PC-3 (cell line): ENCODE results near the gene TOP2B. TPM values are rescaled to one million over a fixed set of nuclear protein-coding genes. Genes with fewer than 3 reads are reported as not detected.

Experiments used
- ATAC-seq: fragments of 200-7000 bp; cut with Tn5 transposase; 2 replicates; pipeline ENCODE4 v1.9.1; 2020; ENCODE audit warnings: mild to moderate bottlenecking, moderate library complexity
- BruUV-seq: library from RNA; stranded (reverse); fragments of 400-500 nt; replicated peaks from 2 replicates; lab custom pipeline; 2021; lab: Mats Ljungman, UMichigan
- CTCF ChIA-PET: fragments of 300-600 bp; sonication (Branson Sonifier 250); formaldehyde crosslinking; loops from one replicate; lab custom pipeline; 2022; ENCODE audit warnings: antibody characterized with exemption; lab: Charles Lee
- POLR2A ChIA-PET: fragments of 300-600 bp; sonication (Branson Sonifier 250); formaldehyde crosslinking; loops from one replicate; lab custom pipeline; 2022; ENCODE audit warnings: antibody characterized with exemption; ENCODE audit not compliant: unreplicated experiment; lab: Charles Lee
- DNase-seq: peaks from one replicate; pipeline ENCODE4 v3.0.0-alpha.2; 2015
- H2AFZ ChIP-seq: fragments of 300-600 bp; sonication (generic); 2 replicates; pipeline ENCODE4 v1.6.0; 2016; ENCODE audit warnings: antibody characterized with exemption, low read length
- H3F3A ChIP-seq: fragments of 300-600 bp; sonication (generic); one replicate; pipeline ENCODE4 v1.6.0; 2017; ENCODE audit warnings: antibody characterized with exemption, low read length, control low read depth, mild to moderate bottlenecking; ENCODE audit not compliant: unreplicated experiment
- H3K27ac ChIP-seq: fragments of 300-600 bp; sonication (generic); 2 replicates; pipeline ENCODE4 v1.5.1; 2016; ENCODE audit warnings: mild to moderate bottlenecking, low read length
- H3K27me3 ChIP-seq: fragments of 300-600 bp; sonication (generic); 2 replicates; pipeline ENCODE4 v1.6.1; 2016; ENCODE audit warnings: low read length, mixed read lengths
- H3K36me3 ChIP-seq: fragments of 300-600 bp; sonication (generic); 2 replicates; pipeline ENCODE4 v1.6.1; 2016; ENCODE audit warnings: low read depth, mixed run types, low read length, mixed read lengths
- H3K4me1 ChIP-seq: fragments of 300-600 bp; sonication (generic); 2 replicates; pipeline ENCODE4 v1.5.1; 2016; ENCODE audit warnings: low read length; ENCODE audit not compliant: insufficient read depth
- H3K4me2 ChIP-seq: fragments of 300-600 bp; sonication (generic); 2 replicates; pipeline ENCODE4 v1.6.0; 2016; ENCODE audit warnings: low read length
- H3K4me3 ChIP-seq: fragments of 300-600 bp; sonication (generic); 2 replicates; pipeline ENCODE4 v1.5.1; 2016; ENCODE audit warnings: mild to moderate bottlenecking, low read length, mixed read lengths
- H3K79me2 ChIP-seq: fragments of 300-600 bp; sonication (generic); 2 replicates; pipeline ENCODE4 v1.6.1; 2017; ENCODE audit warnings: low read length, mixed read lengths
- H3K9ac ChIP-seq: fragments of 300-600 bp; sonication (generic); 2 replicates; pipeline ENCODE4 v1.6.0; 2016; ENCODE audit warnings: mild to moderate bottlenecking, low read length
- H3K9me2 ChIP-seq: fragments of 300-600 bp; sonication (generic); replicated peaks from 2 replicates; pipeline ENCODE4 v1.6.1; 2016; ENCODE audit warnings: mixed run types, low read length, mixed read lengths
- H3K9me3 ChIP-seq: fragments of 300-600 bp; sonication (generic); 2 replicates; pipeline ENCODE4 v1.6.1; 2016; ENCODE audit warnings: low read length, mixed read lengths
- H4K20me1 ChIP-seq: fragments of 300-600 bp; sonication (generic); 2 replicates; pipeline ENCODE4 v1.6.1; 2016; ENCODE audit warnings: low read length, mixed read lengths
- CTCF ChIP-seq: fragments of 300-600 bp; sonication (generic); conservative IDR thresholded peaks from 2 replicates; pipeline ENCODE4 v1.5.1; 2017; ENCODE audit warnings: antibody characterized with exemption, low read depth, mild to moderate bottlenecking, low read length
- EZH2 ChIP-seq: fragments of 300-600 bp; sonication (generic); IDR thresholded peaks from one replicate; pipeline ENCODE4 v1.6.1; 2017; ENCODE audit warnings: antibody characterized with exemption, mild to moderate bottlenecking, low read length; ENCODE audit not compliant: unreplicated experiment
- EZH2phosphoT487 ChIP-seq: fragments of 300-600 bp; sonication (generic); IDR thresholded peaks from 2 replicates; pipeline ENCODE4 v1.6.1; 2018; ENCODE audit warnings: mild to moderate bottlenecking, antibody characterized with exemption, low read length, borderline replicate concordance
- intact Hi-C: fragments of 100-400 bp; cut with micrococcal nuclease; formaldehyde crosslinking; loops from 2 replicates; pipeline ENCODE4 v1.9.0; 2023
- total RNA-seq: library from RNA; depleted of rRNA; stranded (reverse); fragments of >200 nt; gene quantifications from 2 replicates; pipeline ENCODE4 v1.2.3, GENCODE V29; 2014

TOP2B gene
- total RNA-seq, 1 experiment from 2014 or later, result 79.0 TPM

- ChIA-PET POLR2A (no interaction called here), CTCF (no interaction called here)
- ATAC-seq (no peak), DNase-seq (no peak)
- Histone ChIP-seq H4K20me1 (no peaks in the 10 kb centered on the region), H3K79me2 (no peaks in the 10 kb centered on the region), H2AFZ (no peak overlapping the region), H3K9me2 (peaks cover 3% of the 10 kb centered on the region; the same call in 1 of the 2 replicates), H3K4me3 (no peak overlapping the region), H3K4me2 (no peak overlapping the region), H3K27me3 (peaks cover 38% of the 10 kb centered on the region; the same call in 1 of the 2 replicates), H3K4me1 (no peaks in the 10 kb centered on the region), H3K27ac (no peak overlapping the region), H3K9me3 (no peaks in the 10 kb centered on the region), H3F3A (no peaks in the 10 kb centered on the region), H3K36me3 (no peaks in the 10 kb centered on the region), H3K9ac (no peak overlapping the region)
- intact Hi-C loops, result no loop called here
- BruUV-seq, result no TSS peak
- TF ChIP-seq EZH2phosphoT487 (no peak), EZH2 (no peak), CTCF (no peak)
Observed at GRCh38 chr3:25555695-25556437, 108.8 kb downstream of the TOP2B start.

DNA sequence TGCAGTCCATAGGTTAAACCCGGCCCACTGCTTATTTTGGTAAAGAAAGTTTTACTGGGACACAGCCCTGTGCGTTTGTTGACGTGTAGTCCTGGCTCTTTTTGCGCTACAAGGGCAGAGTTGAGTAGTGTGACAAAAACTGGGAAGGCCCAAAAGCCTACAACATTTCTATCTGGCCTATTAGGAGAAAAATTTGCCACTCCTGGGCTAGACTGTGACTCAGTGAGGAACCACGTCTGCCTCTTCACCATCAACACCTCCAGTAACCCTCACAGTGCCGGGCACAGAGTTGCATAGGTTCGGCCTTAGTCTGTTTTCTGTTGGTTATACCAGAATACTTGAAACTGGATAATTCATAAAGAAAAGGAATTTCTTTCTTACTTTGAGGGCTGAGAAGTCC is 110.3 kb downstream of the TOP2B start:
- H3K27ac ChIP-seq, result no peak overlapping the region
- no peak for ATAC-seq
- no peaks in the 10 kb centered on the region for H3F3A ChIP-seq
- H3K27me3 ChIP-seq, result peaks cover 42% of the 10 kb centered on the region; the same call in 1 of the 2 replicates
- H3K79me2 ChIP-seq, result no peaks in the 10 kb centered on the region
- H3K4me1 ChIP-seq, result no peaks in the 10 kb centered on the region
- H3K36me3 ChIP-seq, result no peaks in the 10 kb centered on the region
- no peak for TF ChIP-seq CTCF
- no peak for TF ChIP-seq EZH2phosphoT487
- TF ChIP-seq EZH2, result no peak
- no peak for DNase-seq
- intact Hi-C loops, result no loop called here
- peaks cover 3% of the 10 kb centered on the region; the same call in 1 of the 2 replicates for H3K9me2 ChIP-seq
- no peaks in the 10 kb centered on the region for H4K20me1 ChIP-seq
- no peak overlapping the region for H3K4me2 ChIP-seq
- no peak overlapping the region for H2AFZ ChIP-seq
- H3K9me3 ChIP-seq, result no peaks in the 10 kb centered on the region
- no peak overlapping the region for H3K4me3 ChIP-seq
- no TSS peak for BruUV-seq
- CTCF ChIA-PET, result no interaction called here
- no peak overlapping the region for H3K9ac ChIP-seq
- POLR2A ChIA-PET, result no interaction called here

DNA sequence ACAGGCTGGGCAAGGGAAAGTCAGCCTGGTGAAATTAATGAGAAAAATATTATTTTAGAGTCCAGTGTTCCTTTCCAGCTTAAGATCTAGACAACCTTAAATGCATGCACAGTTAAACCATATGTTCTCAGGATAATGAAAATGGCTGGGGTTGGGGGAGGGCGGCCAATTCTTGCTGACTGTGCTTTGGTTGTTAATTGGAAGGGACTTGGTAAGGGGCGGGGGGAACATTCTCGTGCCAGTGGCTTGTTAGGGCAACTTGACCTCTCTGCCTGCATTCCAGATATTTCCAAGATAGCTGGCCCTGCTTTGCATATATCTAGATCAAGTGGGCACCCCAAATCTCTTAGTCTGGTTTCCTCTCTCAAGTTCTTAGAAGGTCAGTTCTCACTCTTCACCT is 112.5 kb downstream of the TOP2B start:
- ATAC-seq, result no peak
- POLR2A ChIA-PET, result no interaction called here

More for the DNA sequence above, 112.5 kb downstream of the TOP2B start:
- Histone ChIP-seq H3K27me3 (peaks cover 29% of the 10 kb centered on the region; the same call in 1 of the 2 replicates), H3K9ac (no peak overlapping the region), H2AFZ (no peak overlapping the region), H3K36me3 (no peaks in the 10 kb centered on the region), H3F3A (no peaks in the 10 kb centered on the region), H3K9me2 (peaks cover 3% of the 10 kb centered on the region; the same call in 1 of the 2 replicates), H3K4me3 (no peak overlapping the region), H3K27ac (no peak overlapping the region), H3K4me2 (no peak overlapping the region), H4K20me1 (no peaks in the 10 kb centered on the region), H3K79me2 (no peaks in the 10 kb centered on the region), H3K4me1 (no peaks in the 10 kb centered on the region), H3K9me3 (no peaks in the 10 kb centered on the region)
- no peak for DNase-seq
- no peak for TF ChIP-seq EZH2
- TF ChIP-seq EZH2phosphoT487, result no peak
- TF ChIP-seq CTCF, result no peak
- CTCF ChIA-PET, result no interaction called here
- no TSS peak for BruUV-seq
- intact Hi-C loops, result no loop called here
